A549 (cell line): ENCODE measurements around the gene PDSS1. TPM values are rescaled to one million over a fixed set of nuclear protein-coding genes. Genes with fewer than 3 reads are reported as not detected.
"Not testable (repeated sequence)": the region's sequence is repeated elsewhere in the genome, so short reads cannot be mapped to it uniquely, and the experiment has no call there.

ENCODE experiments used
- ATAC-seq, 2 experiments: fragments of 200-7000 bp in 1 of 2; fragments of >200 bp in 1 of 2; cut with Nextera tagmentation in 1 of 2; cut with Tn5 transposase in 1 of 2; 3 replicates each; pipeline versions ENCODE4 v1.8.0 to v1.9.1; 2018 to 2020; ENCODE audit warnings: mild to moderate bottlenecking in 1 of 2, moderate library complexity in 1 of 2
- CTCF ChIA-PET: fragments of 300-600 bp; sonication (Branson Sonifier 250); formaldehyde crosslinking; extraction: SDS; loops from one replicate; lab custom pipeline; 2021; ENCODE audit warnings: antibody characterized with exemption, inconsistent platforms; lab: Yijun Ruan, JAX
- POLR2A ChIA-PET: fragments of 350-600 bp; formaldehyde crosslinking; extraction: SDS; loops from one replicate; lab custom pipeline; 2021; ENCODE audit warnings: antibody characterized with exemption, inconsistent platforms; lab: Yijun Ruan, JAX
- DNase-seq, 2 experiments: peaks; one replicate each; pipeline versions ENCODE4 v3.0.0 to v3.0.0-alpha.2; 2011 to 2016; ENCODE audit warnings: low read depth in 1 of 2, low spot score in 1 of 2
- FAIRE-seq: peaks from 2 replicates; lab custom pipeline; 2011; peaks lifted over from hg19 to GRCh38; lab: Jason Lieb, UNC
- H3K27ac ChIP-seq, 2 experiments: fragments of >200 bp; sonication (Bioruptor Twin); formaldehyde crosslinking; 3 replicates each; pipeline ENCODE4 v1.5.1; 2016 to 2017
- H3K4me1 ChIP-seq: fragments of >200 bp; sonication (Bioruptor Twin); formaldehyde crosslinking; 3 replicates; pipeline ENCODE4 v1.6.1; 2016
- H3K4me2 ChIP-seq: fragments of >200 bp; sonication (Bioruptor Twin); formaldehyde crosslinking; 3 replicates; pipeline ENCODE4 v1.6.1; 2016
- H3K4me3 ChIP-seq: fragments of >200 bp; sonication (Bioruptor Twin); formaldehyde crosslinking; 3 replicates; pipeline ENCODE4 v1.5.1; 2016
- H3K9me3 ChIP-seq: fragments of >200 bp; sonication (Bioruptor Twin); formaldehyde crosslinking; 3 replicates; pipeline ENCODE4 v1.6.1; 2016
- CHD4 ChIP-seq: fragments of 200-600 bp; sonication (generic); IDR thresholded peaks from 2 replicates; pipeline ENCODE4 v1.6.1; 2016; ENCODE audit warnings: antibody characterized with exemption, mild to moderate bottlenecking, borderline replicate concordance
- ESRRA ChIP-seq: fragments of 150-350 bp; IDR thresholded peaks from 2 replicates; pipeline ENCODE4 v1.6.1; 2014; ENCODE audit warnings: mild to moderate bottlenecking, low read length, borderline replicate concordance
- FOSL2 ChIP-seq, 2 experiments: fragments of 450-650 bp in 1 of 2; fragments of >200 bp in 1 of 2; sonication (Bioruptor Twin) in 1 of 2; formaldehyde crosslinking; IDR thresholded peaks; 2 replicates each; pipeline versions ENCODE4 v1.5.0 to v1.6.1; 2016 to 2020; ENCODE audit warnings: mild to moderate bottlenecking in 1 of 2, moderate library complexity in 1 of 2
- PHF8 ChIP-seq: fragments of 200-600 bp; sonication (generic); IDR thresholded peaks from 2 replicates; pipeline ENCODE4 v1.6.1; 2016; ENCODE audit warnings: low read depth, mild to moderate bottlenecking, antibody characterized with exemption, moderate library complexity, borderline replicate concordance
- RFX5 ChIP-seq: fragments of 450-650 bp; IDR thresholded peaks from 2 replicates; pipeline ENCODE4 v1.7.1; 2014; ENCODE audit warnings: antibody characterized with exemption, mild to moderate bottlenecking, moderate library complexity
- SREBF2 ChIP-seq: fragments of 450-650 bp; IDR thresholded peaks from 2 replicates; pipeline ENCODE4 v1.6.1; 2014; ENCODE audit warnings: mild to moderate bottlenecking, moderate library complexity
- ZFP36 ChIP-seq: fragments of 450-650 bp; IDR thresholded peaks from 2 replicates; pipeline ENCODE4 v1.6.1; 2014; ENCODE audit warnings: borderline replicate concordance; ENCODE audit not compliant: partially characterized antibody
- ZNF302 ChIP-seq: fragments of 250-450 bp; sonication (Bioruptor Pico); IDR thresholded peaks from 2 replicates; pipeline ENCODE4 v1.9.0; 2021; ENCODE audit warnings: inconsistent platforms, mild to moderate bottlenecking, moderate library complexity
- WGBS: methylation state at CpG from one replicate; pipeline ENCODE4 v1.1.6; 2017; ENCODE audit errors: missing lambda C conversion rate; 5-methylcytosine and 5-hydroxymethylcytosine counted together
- polyA plus RNA-seq, 4 experiments: library from polyadenylated mRNA; depleted of rRNA in 3 of 4; stranded (reverse); fragments of >200 nt; fragmentation: RNase III in 1 of 4; extraction: RNeasy Plus Mini Kit Qiagen cat#74134 plus additional on column Dnase treatment in 1 of 4; gene quantifications; 2 replicates in 3 of 4; 3 replicates in 1 of 4; pipeline ENCODE4 v1.2.3, GENCODE V29; 2011 to 2017
- TF ChIP-seq, protein P1 (sequence below): fragments of 250-450 bp; sonication (Bioruptor Pico); IDR thresholded peaks from 2 replicates; pipeline ENCODE4 v1.5.0; 2020; ENCODE audit warnings: low read depth, mild to moderate bottlenecking, moderate library complexity
- TF ChIP-seq, protein P2 (sequence below): fragments of 450-650 bp; IDR thresholded peaks from 2 replicates; pipeline ENCODE4 v1.6.1; 2014; ENCODE audit warnings: antibody characterized with exemption
- TF ChIP-seq, protein P3 (sequence below): fragments of 150-350 bp; IDR thresholded peaks from 2 replicates; pipeline ENCODE4 v1.6.1; 2014; ENCODE audit warnings: low read depth, mild to moderate bottlenecking, low read length
- TF ChIP-seq, protein P4 (sequence below): IDR thresholded peaks from 2 replicates; pipeline ENCODE4 v1.6.1; 2012
- TF ChIP-seq, protein P5 (sequence below): IDR thresholded peaks from 2 replicates; pipeline ENCODE4 v1.6.1; 2012; ENCODE audit warnings: low read depth, borderline replicate concordance
- TF ChIP-seq, protein P6 (sequence below): fragments of >200 bp; sonication (Bioruptor Twin); formaldehyde crosslinking; IDR thresholded peaks from 3 replicates; pipeline ENCODE4 v1.5.1; 2016

Gene PDSS1
- polyA plus RNA-seq, 2 of the 4 experiments (the other 2 are of a cell fraction) = 14.9 to 24.8 TPM

DNA sequence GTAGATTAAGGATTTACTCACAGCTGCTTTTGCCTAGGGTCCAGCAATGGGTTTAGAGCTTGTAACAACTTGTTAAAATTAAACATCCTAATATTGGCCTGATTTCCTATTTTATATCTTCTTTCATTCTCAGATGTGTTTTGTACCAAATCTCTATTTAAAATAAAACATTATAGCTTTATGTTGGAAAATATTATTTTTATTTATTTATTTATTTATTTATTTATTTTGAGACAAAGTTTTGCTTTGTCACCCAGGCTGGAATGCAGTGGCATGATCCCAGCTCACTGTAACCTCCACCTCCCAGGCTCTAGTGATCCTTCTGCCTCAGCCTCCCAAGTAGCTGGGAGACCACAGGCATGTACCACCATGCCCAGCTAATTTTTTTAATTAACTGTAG lies 17.9 kb upstream of the PDSS1 start:
- Histone ChIP-seq H3K27ac (no peak overlapping the region), H3K4me1 (peaks cover 7% of the 10 kb centered on the region; the same call in 1 of the 3 replicates), H3K4me3 (no peak overlapping the region), H3K9me3 (no peaks in the 10 kb centered on the region), H3K4me2 (no peak overlapping the region)
- ATAC-seq (no peak), FAIRE-seq (no peak), DNase-seq (no peak)
- POLR2A ChIA-PET = no interaction called here
- CTCF ChIA-PET = interaction anchor here (1.1 kb wide), 1 partner anchor 17 kb away, joined by 3 read pairs; no protein-coding TSS in a partner anchor
- TF ChIP-seq, protein P1, sequence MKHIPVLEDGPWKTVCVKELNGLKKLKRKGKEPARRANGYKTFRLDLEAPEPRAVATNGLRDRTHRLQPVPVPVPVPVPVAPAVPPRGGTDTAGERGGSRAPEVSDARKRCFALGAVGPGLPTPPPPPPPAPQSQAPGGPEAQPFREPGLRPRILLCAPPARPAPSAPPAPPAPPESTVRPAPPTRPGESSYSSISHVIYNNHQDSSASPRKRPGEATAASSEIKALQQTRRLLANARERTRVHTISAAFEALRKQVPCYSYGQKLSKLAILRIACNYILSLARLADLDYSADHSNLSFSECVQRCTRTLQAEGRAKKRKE (CRISPR knock-in tag) = no peak
- TF ChIP-seq ESRRA = no peak
- TF ChIP-seq ZNF302 (CRISPR knock-in tag) = no peak
- TF ChIP-seq RFX5 = no peak
- no peak for TF ChIP-seq CHD4
- no peak for TF ChIP-seq SREBF2
- TF ChIP-seq, protein P2, sequence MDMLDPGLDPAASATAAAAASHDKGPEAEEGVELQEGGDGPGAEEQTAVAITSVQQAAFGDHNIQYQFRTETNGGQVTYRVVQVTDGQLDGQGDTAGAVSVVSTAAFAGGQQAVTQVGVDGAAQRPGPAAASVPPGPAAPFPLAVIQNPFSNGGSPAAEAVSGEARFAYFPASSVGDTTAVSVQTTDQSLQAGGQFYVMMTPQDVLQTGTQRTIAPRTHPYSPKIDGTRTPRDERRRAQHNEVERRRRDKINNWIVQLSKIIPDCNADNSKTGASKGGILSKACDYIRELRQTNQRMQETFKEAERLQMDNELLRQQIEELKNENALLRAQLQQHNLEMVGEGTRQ = no peak
- TF ChIP-seq, protein P3, sequence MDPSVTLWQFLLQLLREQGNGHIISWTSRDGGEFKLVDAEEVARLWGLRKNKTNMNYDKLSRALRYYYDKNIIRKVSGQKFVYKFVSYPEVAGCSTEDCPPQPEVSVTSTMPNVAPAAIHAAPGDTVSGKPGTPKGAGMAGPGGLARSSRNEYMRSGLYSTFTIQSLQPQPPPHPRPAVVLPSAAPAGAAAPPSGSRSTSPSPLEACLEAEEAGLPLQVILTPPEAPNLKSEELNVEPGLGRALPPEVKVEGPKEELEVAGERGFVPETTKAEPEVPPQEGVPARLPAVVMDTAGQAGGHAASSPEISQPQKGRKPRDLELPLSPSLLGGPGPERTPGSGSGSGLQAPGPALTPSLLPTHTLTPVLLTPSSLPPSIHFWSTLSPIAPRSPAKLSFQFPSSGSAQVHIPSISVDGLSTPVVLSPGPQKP = no peak
- TF ChIP-seq, protein P4, sequence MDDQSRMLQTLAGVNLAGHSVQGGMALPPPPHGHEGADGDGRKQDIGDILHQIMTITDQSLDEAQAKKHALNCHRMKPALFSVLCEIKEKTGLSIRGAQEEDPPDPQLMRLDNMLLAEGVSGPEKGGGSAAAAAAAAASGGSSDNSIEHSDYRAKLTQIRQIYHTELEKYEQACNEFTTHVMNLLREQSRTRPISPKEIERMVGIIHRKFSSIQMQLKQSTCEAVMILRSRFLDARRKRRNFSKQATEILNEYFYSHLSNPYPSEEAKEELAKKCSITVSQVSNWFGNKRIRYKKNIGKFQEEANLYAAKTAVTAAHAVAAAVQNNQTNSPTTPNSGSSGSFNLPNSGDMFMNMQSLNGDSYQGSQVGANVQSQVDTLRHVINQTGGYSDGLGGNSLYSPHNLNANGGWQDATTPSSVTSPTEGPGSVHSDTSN = no peak
- TF ChIP-seq, protein P5, sequence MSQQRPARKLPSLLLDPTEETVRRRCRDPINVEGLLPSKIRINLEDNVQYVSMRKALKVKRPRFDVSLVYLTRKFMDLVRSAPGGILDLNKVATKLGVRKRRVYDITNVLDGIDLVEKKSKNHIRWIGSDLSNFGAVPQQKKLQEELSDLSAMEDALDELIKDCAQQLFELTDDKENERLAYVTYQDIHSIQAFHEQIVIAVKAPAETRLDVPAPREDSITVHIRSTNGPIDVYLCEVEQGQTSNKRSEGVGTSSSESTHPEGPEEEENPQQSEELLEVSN = no peak
- TF ChIP-seq, protein P6, sequence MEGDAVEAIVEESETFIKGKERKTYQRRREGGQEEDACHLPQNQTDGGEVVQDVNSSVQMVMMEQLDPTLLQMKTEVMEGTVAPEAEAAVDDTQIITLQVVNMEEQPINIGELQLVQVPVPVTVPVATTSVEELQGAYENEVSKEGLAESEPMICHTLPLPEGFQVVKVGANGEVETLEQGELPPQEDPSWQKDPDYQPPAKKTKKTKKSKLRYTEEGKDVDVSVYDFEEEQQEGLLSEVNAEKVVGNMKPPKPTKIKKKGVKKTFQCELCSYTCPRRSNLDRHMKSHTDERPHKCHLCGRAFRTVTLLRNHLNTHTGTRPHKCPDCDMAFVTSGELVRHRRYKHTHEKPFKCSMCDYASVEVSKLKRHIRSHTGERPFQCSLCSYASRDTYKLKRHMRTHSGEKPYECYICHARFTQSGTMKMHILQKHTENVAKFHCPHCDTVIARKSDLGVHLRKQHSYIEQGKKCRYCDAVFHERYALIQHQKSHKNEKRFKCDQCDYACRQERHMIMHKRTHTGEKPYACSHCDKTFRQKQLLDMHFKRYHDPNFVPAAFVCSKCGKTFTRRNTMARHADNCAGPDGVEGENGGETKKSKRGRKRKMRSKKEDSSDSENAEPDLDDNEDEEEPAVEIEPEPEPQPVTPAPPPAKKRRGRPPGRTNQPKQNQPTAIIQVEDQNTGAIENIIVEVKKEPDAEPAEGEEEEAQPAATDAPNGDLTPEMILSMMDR = no peak
- no peak for TF ChIP-seq ZFP36

DNA sequence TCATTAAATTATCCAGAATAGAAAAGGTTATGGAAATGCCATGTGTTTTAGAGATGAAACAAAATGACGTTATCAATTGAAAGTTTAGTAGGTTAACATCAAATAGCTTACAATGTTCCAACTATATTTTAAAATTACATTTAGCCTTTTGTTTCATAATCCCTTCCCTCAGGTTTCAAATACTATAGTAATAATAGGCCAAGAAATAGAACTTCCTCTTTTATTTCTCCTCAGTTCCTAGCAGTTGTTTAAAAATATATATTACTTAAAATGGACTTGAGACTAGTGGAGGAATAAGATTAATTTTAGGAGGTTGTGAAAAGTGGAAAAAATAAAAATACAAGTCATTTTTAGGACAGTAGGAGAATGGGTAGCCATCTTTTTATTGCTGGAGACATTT lies 16.4 kb upstream of the PDSS1 start:
- no peak for DNase-seq
- H3K4me1 ChIP-seq = peaks cover 7% of the 10 kb centered on the region; the same call in 1 of the 3 replicates
- POLR2A ChIA-PET = no interaction called here
- ATAC-seq = no peak
- no peak for TF ChIP-seq PHF8
- H3K27ac ChIP-seq = no peak overlapping the region
- no peaks in the 10 kb centered on the region for H3K9me3 ChIP-seq
- FAIRE-seq = no peak
- H3K4me3 ChIP-seq = no peak overlapping the region
- 94% methylated on average over 1 of the region's 1 CpG for WGBS
- CTCF ChIA-PET = no interaction called here
- H3K4me2 ChIP-seq = no peak overlapping the region

DNA sequence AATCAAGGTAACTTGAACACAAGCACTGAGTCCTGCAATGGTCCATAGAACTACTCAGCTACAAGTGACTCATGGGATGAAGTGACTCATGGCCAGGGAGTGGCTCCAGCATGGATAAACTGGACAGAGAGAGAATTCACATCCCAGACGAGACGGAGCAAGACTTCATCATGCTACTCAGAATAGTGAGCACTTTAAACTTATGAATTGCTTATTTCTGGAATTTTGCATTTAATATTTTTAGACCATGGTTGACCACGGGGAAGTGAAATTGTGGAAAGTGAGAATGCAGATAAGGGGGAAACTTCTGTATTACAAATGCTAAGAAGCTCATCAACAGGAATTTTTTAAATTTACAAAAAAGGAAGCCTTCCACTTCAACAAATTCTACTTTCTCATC lies 15.5 kb upstream of the PDSS1 start:
- ATAC-seq = peak; percentile 98 to 99
- not testable (repeated sequence) for H3K9me3 ChIP-seq; H3K4me1 ChIP-seq; TF ChIP-seq FOSL2 (IDR thresholded peaks at IDR 0.05)
- peak; percentile 100 for FAIRE-seq
- 0 out of 2 replicates have a peak, but pooled peaks have one; percentile 55 for TF ChIP-seq FOSL2 (CRISPR knock-in tag; IDR thresholded peaks at IDR 0.05)
- TF ChIP-seq, all 56 proteins: peak for 1; not testable (repeated sequence) for 55
- POLR2A ChIA-PET, H3K4me3 ChIP-seq, H3K27ac ChIP-seq: not testable (repeated sequence)
- peak overlapping the region; percentile 44 for H3K4me2 ChIP-seq
- DNase-seq = peak in 1 of 2 experiments; percentile 52
- 3% methylated on average over 3 of the region's 3 CpGs for WGBS
- CTCF ChIA-PET = interaction anchor here (0.6 to 1.3 kb wide), 3 partner anchors 180 to 438 kb away, joined by 4 to 7 read pairs (median 5); no protein-coding TSS in a partner anchor
